Fibroblast of villous mesenchyme (primary cell): Measurements from ENCODE around the gene BUD31. TPM values are rescaled to one million over a fixed set of nuclear protein-coding genes. Genes with fewer than 3 reads are reported as not detected.

Source experiments
- total RNA-seq: library from RNA; depleted of rRNA; stranded (reverse); fragments of >200 nt; gene quantifications from 2 replicates; pipeline ENCODE4 v1.2.3, GENCODE V29; 2012

Gene BUD31
- total RNA-seq, 1 donor, result 101 TPM

Other genes starting within 250 kb of the BUD31 start
- not detected in 2 replicates for gene KPNA7, start 200.9 kb upstream of the BUD31 start, total RNA-seq
- gene MYH16, start 136.1 kb upstream of the BUD31 start, total RNA-seq, result not detected in 2 replicates
- gene ARPC1A, start 83.1 kb upstream of the BUD31 start, total RNA-seq, result 158 and 160 TPM in 2 replicates
- 186 and 241 TPM in 2 replicates for gene ARPC1B, start 34.2 kb upstream of the BUD31 start, total RNA-seq
- gene PDAP1, start 372 bp upstream of the BUD31 start, total RNA-seq, result 34.5 and 38.0 TPM in 2 replicates
- gene PTCD1, start 29.8 kb downstream of the BUD31 start, total RNA-seq, result 7.7 and 8.2 TPM in 2 replicates
- gene CPSF4, start 30.0 kb downstream of the BUD31 start, total RNA-seq, result 33.8 and 38.4 TPM in 2 replicates
- 190 and 573 TPM in 2 replicates for gene ATP5MF, start 57.2 kb downstream of the BUD31 start, total RNA-seq
- 9.3 and 11.7 TPM in 2 replicates for gene ZNF789, start 63.9 kb downstream of the BUD31 start, total RNA-seq
- gene ZNF394, start 91.3 kb downstream of the BUD31 start, total RNA-seq, result 22.5 and 30.2 TPM in 2 replicates
- 11.6 and 17.7 TPM in 2 replicates for gene ZKSCAN5, start 95.7 kb downstream of the BUD31 start, total RNA-seq
- 5.5 and 9.5 TPM in 2 replicates for gene FAM200A, start 143.1 kb downstream of the BUD31 start, total RNA-seq
- 75.7 and 88.5 TPM in 2 replicates for gene ZNF655, start 149.7 kb downstream of the BUD31 start, total RNA-seq
- 0.43 and 1.6 TPM in 2 replicates for gene TMEM225B, start 189.3 kb downstream of the BUD31 start, total RNA-seq
- 11.9 and 13.4 TPM in 2 replicates for gene ZSCAN25, start 208.0 kb downstream of the BUD31 start, total RNA-seq